A549 (cell line): ENCODE data around the gene OR8B4. TPM values are rescaled to one million over a fixed set of nuclear protein-coding genes. Genes with fewer than 3 reads are reported as not detected.

Experiments
- ATAC-seq, 2 experiments: fragments of 200-7000 bp in 1 of 2; fragments of >200 bp in 1 of 2; cut with Nextera tagmentation in 1 of 2; cut with Tn5 transposase in 1 of 2; 3 replicates each; pipeline versions ENCODE4 v1.8.0 to v1.9.1; 2018 to 2020; ENCODE audit warnings: mild to moderate bottlenecking in 1 of 2, moderate library complexity in 1 of 2
- CTCF ChIA-PET: fragments of 300-600 bp; sonication (Branson Sonifier 250); formaldehyde crosslinking; extraction: SDS; loops from one replicate; lab custom pipeline; 2021; ENCODE audit warnings: antibody characterized with exemption, inconsistent platforms; lab: Yijun Ruan, JAX
- POLR2A ChIA-PET: fragments of 350-600 bp; formaldehyde crosslinking; extraction: SDS; loops from one replicate; lab custom pipeline; 2021; ENCODE audit warnings: antibody characterized with exemption, inconsistent platforms; lab: Yijun Ruan, JAX
- DNase-seq, 2 experiments: peaks; one replicate each; pipeline versions ENCODE4 v3.0.0 to v3.0.0-alpha.2; 2011 to 2016; ENCODE audit warnings: low read depth in 1 of 2, low spot score in 1 of 2
- FAIRE-seq: peaks from 2 replicates; lab custom pipeline; 2011; peaks lifted over from hg19 to GRCh38; lab: Jason Lieb, UNC
- H3K27ac ChIP-seq, 2 experiments: fragments of >200 bp; sonication (Bioruptor Twin); formaldehyde crosslinking; 3 replicates each; pipeline ENCODE4 v1.5.1; 2016 to 2017
- H3K4me1 ChIP-seq: fragments of >200 bp; sonication (Bioruptor Twin); formaldehyde crosslinking; 3 replicates; pipeline ENCODE4 v1.6.1; 2016
- H3K4me2 ChIP-seq: fragments of >200 bp; sonication (Bioruptor Twin); formaldehyde crosslinking; 3 replicates; pipeline ENCODE4 v1.6.1; 2016
- H3K4me3 ChIP-seq: fragments of >200 bp; sonication (Bioruptor Twin); formaldehyde crosslinking; 3 replicates; pipeline ENCODE4 v1.5.1; 2016
- H3K9me3 ChIP-seq: fragments of >200 bp; sonication (Bioruptor Twin); formaldehyde crosslinking; 3 replicates; pipeline ENCODE4 v1.6.1; 2016
- ATOH8 ChIP-seq: fragments of 250-450 bp; sonication (Bioruptor Pico); IDR thresholded peaks from 2 replicates; pipeline ENCODE4 v1.5.0; 2020; ENCODE audit warnings: low read depth, mild to moderate bottlenecking, moderate library complexity
- CHD2 ChIP-seq: fragments of 150-350 bp; IDR thresholded peaks from 2 replicates; pipeline ENCODE4 v1.6.1; 2014; ENCODE audit warnings: low read length; ENCODE audit not compliant: partially characterized antibody
- CTCF ChIP-seq: fragments of >200 bp; sonication (Bioruptor Twin); formaldehyde crosslinking; IDR thresholded peaks from 3 replicates; pipeline ENCODE4 v1.5.1; 2016
- EHF ChIP-seq: fragments of 250-450 bp; sonication (Bioruptor Pico); IDR thresholded peaks from 2 replicates; pipeline ENCODE4 v1.5.0; 2020; ENCODE audit warnings: mild to moderate bottlenecking
- EHMT2 ChIP-seq: fragments of 200-600 bp; sonication (generic); IDR thresholded peaks from 2 replicates; pipeline ENCODE4 v1.6.1; 2016; ENCODE audit warnings: antibody characterized with exemption, low read depth, mild to moderate bottlenecking, moderate library complexity
- EP300 ChIP-seq, 2 experiments: fragments of >200 bp; sonication (Bioruptor Twin); formaldehyde crosslinking; IDR thresholded peaks; 2 replicates in 1 of 2; 3 replicates in 1 of 2; pipeline ENCODE4 v1.6.1; 2016 to 2017
- ESRRA ChIP-seq: fragments of 150-350 bp; IDR thresholded peaks from 2 replicates; pipeline ENCODE4 v1.6.1; 2014; ENCODE audit warnings: mild to moderate bottlenecking, low read length, borderline replicate concordance
- FOSL2 ChIP-seq, 2 experiments: fragments of 450-650 bp in 1 of 2; fragments of >200 bp in 1 of 2; sonication (Bioruptor Twin) in 1 of 2; formaldehyde crosslinking; IDR thresholded peaks; 2 replicates each; pipeline versions ENCODE4 v1.5.0 to v1.6.1; 2016 to 2020; ENCODE audit warnings: mild to moderate bottlenecking in 1 of 2, moderate library complexity in 1 of 2
- FOXS1 ChIP-seq: fragments of 250-450 bp; sonication (Bioruptor Pico); IDR thresholded peaks from 2 replicates; pipeline ENCODE4 v1.5.0; 2020; ENCODE audit warnings: mild to moderate bottlenecking, moderate library complexity
- HDAC2 ChIP-seq: fragments of 200-600 bp; sonication (generic); IDR thresholded peaks from 2 replicates; pipeline ENCODE4 v1.6.1; 2016
- JUN ChIP-seq, 2 experiments: fragments of >200 bp; sonication (Bioruptor Twin); formaldehyde crosslinking; IDR thresholded peaks; 2 replicates in 1 of 2; 3 replicates in 1 of 2; pipeline ENCODE4 v1.6.1; 2016 to 2017
- JUNB ChIP-seq: fragments of >200 bp; sonication (Bioruptor Twin); formaldehyde crosslinking; IDR thresholded peaks from 2 replicates; pipeline ENCODE4 v1.6.1; 2016
- KDM1A ChIP-seq: fragments of 200-600 bp; sonication (generic); IDR thresholded peaks from 2 replicates; pipeline ENCODE4 v1.6.1; 2016; ENCODE audit warnings: low read depth, mild to moderate bottlenecking
- MAFK ChIP-seq: fragments of 450-650 bp; IDR thresholded peaks from 2 replicates; pipeline ENCODE4 v1.6.1; 2014; ENCODE audit not compliant: partially characterized antibody
- MAX ChIP-seq: IDR thresholded peaks from 2 replicates; pipeline ENCODE4 v1.6.1; 2012
- MYC ChIP-seq: IDR thresholded peaks from 2 replicates; pipeline ENCODE4 v1.6.1; 2012; ENCODE audit warnings: mild to moderate bottlenecking, inconsistent platforms, low read length, improper control_type of control experiment, borderline replicate concordance
- NPAS2 ChIP-seq: fragments of 250-450 bp; sonication (Bioruptor Pico); IDR thresholded peaks from 2 replicates; pipeline ENCODE4 v1.8.0; 2022; ENCODE audit warnings: mild to moderate bottlenecking, moderate library complexity, borderline replicate concordance
- PHF8 ChIP-seq: fragments of 200-600 bp; sonication (generic); IDR thresholded peaks from 2 replicates; pipeline ENCODE4 v1.6.1; 2016; ENCODE audit warnings: low read depth, mild to moderate bottlenecking, antibody characterized with exemption, moderate library complexity, borderline replicate concordance
- POLR2AphosphoS2 ChIP-seq: conservative IDR thresholded peaks from 2 replicates; pipeline ENCODE4 v1.6.1; 2012; ENCODE audit warnings: low read length, improper control_type of control experiment, inconsistent platforms
- RCOR1 ChIP-seq: fragments of 150-350 bp; IDR thresholded peaks from 2 replicates; pipeline ENCODE4 v1.6.1; 2014; ENCODE audit warnings: antibody characterized with exemption, low read length, low read depth
- RFX5 ChIP-seq: fragments of 450-650 bp; IDR thresholded peaks from 2 replicates; pipeline ENCODE4 v1.7.1; 2014; ENCODE audit warnings: antibody characterized with exemption, mild to moderate bottlenecking, moderate library complexity
- RNF2 ChIP-seq: fragments of 200-600 bp; sonication (generic); IDR thresholded peaks from 2 replicates; pipeline ENCODE4 v1.6.1; 2016; ENCODE audit warnings: low read depth, mild to moderate bottlenecking, antibody characterized with exemption, moderate library complexity, borderline replicate concordance
- TP53 ChIP-seq: fragments of 250-450 bp; sonication (Bioruptor Pico); IDR thresholded peaks from 2 replicates; pipeline ENCODE4 v1.5.0; 2021; ENCODE audit warnings: mild to moderate bottlenecking, moderate library complexity
- ZC3H11A ChIP-seq: fragments of 450-650 bp; IDR thresholded peaks from 2 replicates; pipeline ENCODE4 v1.6.1; 2014; ENCODE audit warnings: antibody characterized with exemption, mild to moderate bottlenecking
- ZFP36 ChIP-seq: fragments of 450-650 bp; IDR thresholded peaks from 2 replicates; pipeline ENCODE4 v1.6.1; 2014; ENCODE audit warnings: borderline replicate concordance; ENCODE audit not compliant: partially characterized antibody
- ZSCAN20 ChIP-seq: fragments of 250-450 bp; sonication (Bioruptor Pico); IDR thresholded peaks from 2 replicates; pipeline ENCODE4 v1.8.0; 2022; ENCODE audit warnings: mild to moderate bottlenecking, moderate library complexity
- WGBS: methylation state at CpG from one replicate; pipeline ENCODE4 v1.1.6; 2017; ENCODE audit errors: missing lambda C conversion rate; 5-methylcytosine and 5-hydroxymethylcytosine counted together
- polyA plus RNA-seq, 4 experiments: library from polyadenylated mRNA; depleted of rRNA in 3 of 4; stranded (reverse); fragments of >200 nt; fragmentation: RNase III in 1 of 4; extraction: RNeasy Plus Mini Kit Qiagen cat#74134 plus additional on column Dnase treatment in 1 of 4; gene quantifications; 2 replicates in 3 of 4; 3 replicates in 1 of 4; pipeline ENCODE4 v1.2.3, GENCODE V29; 2011 to 2017
- TF ChIP-seq, protein P1 (sequence below): fragments of 250-450 bp; sonication (Bioruptor Pico); IDR thresholded peaks from 2 replicates; pipeline ENCODE4 v1.5.0; 2021; ENCODE audit warnings: mild to moderate bottlenecking, moderate library complexity, borderline replicate concordance
- TF ChIP-seq, protein P2 (sequence below): fragments of 450-650 bp; IDR thresholded peaks from 2 replicates; pipeline ENCODE4 v1.6.1; 2014; ENCODE audit warnings: antibody characterized with exemption

The OR8B4 gene
- polyA plus RNA-seq, 2 of the 4 experiments (the other 2 are of a cell fraction) = not detected

GRCh38 chr11:124470561-124471227 is 46.0 kb upstream of the OR8B4 start (continued):
- TF ChIP-seq EP300 (IDR thresholded peaks at IDR 0.05) = no peak
- TF ChIP-seq ZC3H11A = no peak

DNA sequence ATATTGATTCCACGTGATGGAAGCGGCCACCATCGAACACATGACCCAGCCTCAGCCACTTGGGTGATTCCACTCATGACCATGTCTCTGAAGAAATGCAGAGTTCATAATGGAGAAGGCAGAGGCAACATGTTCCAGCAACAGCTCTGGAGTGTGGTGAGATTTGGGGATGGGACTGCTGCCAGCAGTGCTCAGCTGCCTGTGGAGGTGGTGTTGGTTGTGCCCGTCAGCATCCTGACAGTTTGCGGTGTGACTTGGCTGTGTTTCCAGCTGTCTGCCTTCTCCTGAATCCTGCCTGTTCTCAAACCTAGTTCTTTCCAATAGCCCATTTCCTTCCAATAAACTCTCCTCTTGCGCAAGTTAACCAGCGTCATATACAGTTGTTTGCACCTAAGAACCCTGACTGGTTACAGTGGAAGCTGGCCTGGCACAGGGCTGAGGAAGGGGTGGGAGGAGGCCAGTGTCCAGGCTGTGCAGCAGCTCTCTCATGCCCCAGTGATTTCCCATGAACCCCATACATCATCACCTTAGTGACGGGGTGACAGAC is 42.8 kb upstream of the OR8B4 start:
- H3K4me1 ChIP-seq = no peaks in the 10 kb centered on the region
- no peak overlapping the region for H3K4me3 ChIP-seq
- no peak overlapping the region for H3K27ac ChIP-seq
- DNase-seq = no peak
- WGBS = 35% methylated on average over 8 of the region's 8 CpGs
- TF ChIP-seq MYC (no peak), ESRRA (no peak), EP300 (IDR thresholded peaks at IDR 0.05) (no peak), RNF2 (no peak), EHMT2 (no peak), POLR2AphosphoS2 (no peak), FOXS1 (CRISPR knock-in tag) (no peak), TP53 (CRISPR knock-in tag) (no peak), RFX5 (no peak), FOSL2 (IDR thresholded peaks at IDR 0.05) (no peak), FOSL2 (CRISPR knock-in tag; IDR thresholded peaks at IDR 0.05) (no peak), MAFK (no peak), RCOR1 (no peak), ZSCAN20 (CRISPR knock-in tag) (no peak), MAX (no peak), JUNB (no peak), CTCF (no peak), PHF8 (no peak), ATOH8 (CRISPR knock-in tag) (no peak), ZFP36 (no peak)
- TF ChIP-seq, all 56 proteins: peak for 0
- Histone ChIP-seq H3K4me2 (no peak overlapping the region), H3K9me3 (no peaks in the 10 kb centered on the region)
- ChIA-PET POLR2A (no interaction called here), CTCF (no interaction called here)
- FAIRE-seq (no peak), ATAC-seq (no peak)

DNA sequence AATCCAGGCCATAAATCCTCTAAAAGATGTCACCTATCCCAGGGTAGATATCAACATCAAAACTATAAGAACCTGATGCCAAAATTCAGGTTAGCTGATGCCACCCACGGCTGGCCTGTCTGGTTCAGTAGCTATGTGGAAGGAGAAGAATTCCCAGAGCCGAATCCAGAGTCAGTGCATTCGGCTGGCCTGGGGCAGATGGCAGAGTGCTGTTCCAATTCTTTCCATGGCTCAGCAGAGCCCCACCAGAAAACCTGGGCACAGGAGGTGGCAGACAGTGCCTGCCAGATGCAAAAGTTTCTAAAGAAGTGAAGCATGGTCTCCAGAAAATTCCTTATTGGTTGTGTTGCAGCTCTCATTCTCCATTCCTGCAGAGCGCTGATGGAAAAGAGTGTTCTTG is 40.7 kb upstream of the OR8B4 start:
- no peak for ATAC-seq
- CTCF ChIA-PET = no interaction called here
- no peak overlapping the region for H3K4me3 ChIP-seq
- no peak overlapping the region for H3K4me2 ChIP-seq
- DNase-seq = no peak
- no peak overlapping the region for H3K27ac ChIP-seq
- FAIRE-seq = no peak
- WGBS = 57% methylated on average over 1 of the region's 4 CpGs
- POLR2A ChIA-PET = no interaction called here
- H3K9me3 ChIP-seq = no peaks in the 10 kb centered on the region
- no peaks in the 10 kb centered on the region for H3K4me1 ChIP-seq
- TF ChIP-seq, protein P1, sequence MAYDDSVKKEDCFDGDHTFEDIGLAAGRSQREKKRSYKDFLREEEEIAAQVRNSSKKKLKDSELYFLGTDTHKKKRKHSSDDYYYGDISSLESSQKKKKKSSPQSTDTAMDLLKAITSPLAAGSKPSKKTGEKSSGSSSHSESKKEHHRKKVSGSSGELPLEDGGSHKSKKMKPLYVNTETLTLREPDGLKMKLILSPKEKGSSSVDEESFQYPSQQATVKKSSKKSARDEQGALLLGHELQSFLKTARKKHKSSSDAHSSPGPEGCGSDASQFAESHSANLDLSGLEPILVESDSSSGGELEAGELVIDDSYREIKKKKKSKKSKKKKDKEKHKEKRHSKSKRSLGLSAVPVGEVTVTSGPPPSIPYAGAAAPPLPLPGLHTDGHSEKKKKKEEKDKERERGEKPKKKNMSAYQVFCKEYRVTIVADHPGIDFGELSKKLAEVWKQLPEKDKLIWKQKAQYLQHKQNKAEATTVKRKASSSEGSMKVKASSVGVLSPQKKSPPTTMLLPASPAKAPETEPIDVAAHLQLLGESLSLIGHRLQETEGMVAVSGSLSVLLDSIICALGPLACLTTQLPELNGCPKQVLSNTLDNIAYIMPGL (CRISPR knock-in tag) = no peak
- TF ChIP-seq HDAC2 (no peak), NPAS2 (CRISPR knock-in tag) (no peak), JUN (IDR thresholded peaks at IDR 0.05) (no peak), CTCF (no peak), EHF (CRISPR knock-in tag) (no peak), CHD2 (no peak), KDM1A (no peak)
- TF ChIP-seq, protein P2, sequence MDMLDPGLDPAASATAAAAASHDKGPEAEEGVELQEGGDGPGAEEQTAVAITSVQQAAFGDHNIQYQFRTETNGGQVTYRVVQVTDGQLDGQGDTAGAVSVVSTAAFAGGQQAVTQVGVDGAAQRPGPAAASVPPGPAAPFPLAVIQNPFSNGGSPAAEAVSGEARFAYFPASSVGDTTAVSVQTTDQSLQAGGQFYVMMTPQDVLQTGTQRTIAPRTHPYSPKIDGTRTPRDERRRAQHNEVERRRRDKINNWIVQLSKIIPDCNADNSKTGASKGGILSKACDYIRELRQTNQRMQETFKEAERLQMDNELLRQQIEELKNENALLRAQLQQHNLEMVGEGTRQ = no peak
